PFSK-1 (cell line): ENCODE measurements around the gene SELENON.

Experiments used
- FOXP2 ChIP-seq: optimal IDR thresholded peaks from 2 replicates; pipeline ENCODE3; 2011; ENCODE audit warnings: borderline replicate concordance, control low read depth, inconsistent platforms; ENCODE audit not compliant: insufficient read depth; ENCODE audit errors: extremely low read length, extremely low read depth
- POLR2AphosphoS5 ChIP-seq: IDR thresholded peaks from 2 replicates; pipeline ENCODE4 v1.6.1; 2012; ENCODE audit warnings: low read depth, mild to moderate bottlenecking, control low read depth, low read length, moderate library complexity
- SIN3A ChIP-seq: IDR thresholded peaks from 2 replicates; pipeline ENCODE4 v1.6.1; 2012; ENCODE audit warnings: mild to moderate bottlenecking, low read length, moderate library complexity, borderline replicate concordance; ENCODE audit not compliant: insufficient read depth
- TAF1 ChIP-seq: IDR thresholded peaks from 2 replicates; pipeline ENCODE4 v1.6.1; 2012; ENCODE audit warnings: low read length, control low read depth, borderline replicate concordance; ENCODE audit not compliant: insufficient read depth
- TF ChIP-seq, protein P1 (sequence below), 2 experiments: IDR thresholded peaks; 2 replicates each; pipeline versions ENCODE4 v1.6.1 to v1.8.0; 2011 to 2012; ENCODE audit warnings: low read depth in 2 of 2, low read length in 2 of 2, control low read depth in 1 of 2, inconsistent platforms in 1 of 2, mild to moderate bottlenecking in 1 of 2, moderate library complexity in 1 of 2; ENCODE audit not compliant: insufficient read depth in 1 of 2

The SELENON gene

DNA sequence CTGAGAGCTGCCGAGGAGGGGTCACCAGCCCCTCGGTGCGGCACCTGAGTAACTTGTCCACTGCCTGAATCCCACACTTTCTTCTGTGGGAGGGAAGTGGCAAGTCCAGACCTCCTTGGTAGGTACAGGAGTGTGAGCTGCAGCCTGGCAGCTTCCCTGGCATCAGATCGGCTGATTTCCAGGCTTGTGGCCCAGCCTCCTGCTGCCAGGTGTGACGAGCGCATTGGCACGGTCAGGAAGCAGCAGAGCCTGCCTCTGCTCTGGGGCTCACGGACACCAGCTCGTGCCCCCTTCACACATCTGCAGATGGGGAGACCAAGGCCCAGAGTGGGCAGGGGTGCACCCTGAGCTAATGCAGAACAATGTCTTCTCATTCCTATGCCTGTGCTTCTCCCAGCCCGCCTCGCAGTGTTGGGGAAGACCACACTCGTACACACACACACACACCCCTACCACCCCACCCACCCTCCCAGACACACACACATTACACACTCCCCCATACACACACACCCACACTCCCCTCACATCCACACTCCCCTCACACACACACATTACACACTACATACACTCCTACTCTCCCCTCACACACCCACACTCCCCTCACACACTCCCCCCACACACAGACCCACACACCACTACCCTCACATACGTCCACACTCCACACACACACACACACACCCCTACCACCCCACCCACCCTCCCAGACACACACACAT lies 33.1 kb upstream of the SELENON start:
- TF ChIP-seq POLR2AphosphoS5 (no peak), TAF1 (no peak), FOXP2 (no peak), SIN3A (no peak)
- TF ChIP-seq, protein P1, sequence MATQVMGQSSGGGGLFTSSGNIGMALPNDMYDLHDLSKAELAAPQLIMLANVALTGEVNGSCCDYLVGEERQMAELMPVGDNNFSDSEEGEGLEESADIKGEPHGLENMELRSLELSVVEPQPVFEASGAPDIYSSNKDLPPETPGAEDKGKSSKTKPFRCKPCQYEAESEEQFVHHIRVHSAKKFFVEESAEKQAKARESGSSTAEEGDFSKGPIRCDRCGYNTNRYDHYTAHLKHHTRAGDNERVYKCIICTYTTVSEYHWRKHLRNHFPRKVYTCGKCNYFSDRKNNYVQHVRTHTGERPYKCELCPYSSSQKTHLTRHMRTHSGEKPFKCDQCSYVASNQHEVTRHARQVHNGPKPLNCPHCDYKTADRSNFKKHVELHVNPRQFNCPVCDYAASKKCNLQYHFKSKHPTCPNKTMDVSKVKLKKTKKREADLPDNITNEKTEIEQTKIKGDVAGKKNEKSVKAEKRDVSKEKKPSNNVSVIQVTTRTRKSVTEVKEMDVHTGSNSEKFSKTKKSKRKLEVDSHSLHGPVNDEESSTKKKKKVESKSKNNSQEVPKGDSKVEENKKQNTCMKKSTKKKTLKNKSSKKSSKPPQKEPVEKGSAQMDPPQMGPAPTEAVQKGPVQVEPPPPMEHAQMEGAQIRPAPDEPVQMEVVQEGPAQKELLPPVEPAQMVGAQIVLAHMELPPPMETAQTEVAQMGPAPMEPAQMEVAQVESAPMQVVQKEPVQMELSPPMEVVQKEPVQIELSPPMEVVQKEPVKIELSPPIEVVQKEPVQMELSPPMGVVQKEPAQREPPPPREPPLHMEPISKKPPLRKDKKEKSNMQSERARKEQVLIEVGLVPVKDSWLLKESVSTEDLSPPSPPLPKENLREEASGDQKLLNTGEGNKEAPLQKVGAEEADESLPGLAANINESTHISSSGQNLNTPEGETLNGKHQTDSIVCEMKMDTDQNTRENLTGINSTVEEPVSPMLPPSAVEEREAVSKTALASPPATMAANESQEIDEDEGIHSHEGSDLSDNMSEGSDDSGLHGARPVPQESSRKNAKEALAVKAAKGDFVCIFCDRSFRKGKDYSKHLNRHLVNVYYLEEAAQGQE (IDR thresholded peaks at IDR 0.05; ENCODE audit: insufficient read depth in 1 of 2, low read depth in 2 of 2, low read length in 2 of 2) = no peak

DNA sequence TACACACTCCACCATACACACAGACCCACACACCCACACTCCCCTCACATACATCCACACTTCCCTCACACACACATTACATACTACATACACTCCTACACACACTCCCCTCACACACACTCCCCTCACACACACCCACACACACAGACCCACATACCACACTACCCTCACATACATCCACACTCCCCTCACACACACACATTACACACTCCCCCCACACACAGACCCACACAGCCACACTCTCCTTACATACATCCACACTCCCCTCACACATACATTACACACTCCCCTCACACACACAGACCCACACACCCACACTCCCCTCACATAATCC lies 32.6 kb upstream of the SELENON start:
- no peak for TF ChIP-seq FOXP2
- no peak for TF ChIP-seq TAF1
- no peak for TF ChIP-seq SIN3A
- TF ChIP-seq POLR2AphosphoS5 = no peak
- TF ChIP-seq, protein P1 (IDR thresholded peaks at IDR 0.05; ENCODE audit: insufficient read depth in 1 of 2, low read depth in 2 of 2, low read length in 2 of 2) = no peak

DNA sequence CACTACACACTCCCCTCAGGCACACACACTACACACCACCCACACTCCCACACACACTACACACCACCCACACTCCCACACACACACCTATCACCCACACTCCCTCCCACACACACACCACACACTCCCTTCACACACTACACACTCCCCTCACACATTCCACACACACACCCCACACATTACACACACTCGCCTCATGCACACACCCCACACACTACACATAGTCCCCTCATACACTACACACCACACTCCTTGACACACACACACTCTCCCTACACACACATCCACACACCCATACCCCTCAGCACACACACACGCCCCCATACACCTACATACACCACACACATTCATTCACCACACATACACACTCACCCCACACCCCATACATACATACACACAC lies 31.0 kb upstream of the SELENON start:
- no peak for TF ChIP-seq SIN3A
- TF ChIP-seq, protein P1 (IDR thresholded peaks at IDR 0.05; ENCODE audit: insufficient read depth in 1 of 2, low read depth in 2 of 2, low read length in 2 of 2) = no peak
- no peak for TF ChIP-seq FOXP2
- no peak for TF ChIP-seq POLR2AphosphoS5
- TF ChIP-seq TAF1 = no peak

DNA sequence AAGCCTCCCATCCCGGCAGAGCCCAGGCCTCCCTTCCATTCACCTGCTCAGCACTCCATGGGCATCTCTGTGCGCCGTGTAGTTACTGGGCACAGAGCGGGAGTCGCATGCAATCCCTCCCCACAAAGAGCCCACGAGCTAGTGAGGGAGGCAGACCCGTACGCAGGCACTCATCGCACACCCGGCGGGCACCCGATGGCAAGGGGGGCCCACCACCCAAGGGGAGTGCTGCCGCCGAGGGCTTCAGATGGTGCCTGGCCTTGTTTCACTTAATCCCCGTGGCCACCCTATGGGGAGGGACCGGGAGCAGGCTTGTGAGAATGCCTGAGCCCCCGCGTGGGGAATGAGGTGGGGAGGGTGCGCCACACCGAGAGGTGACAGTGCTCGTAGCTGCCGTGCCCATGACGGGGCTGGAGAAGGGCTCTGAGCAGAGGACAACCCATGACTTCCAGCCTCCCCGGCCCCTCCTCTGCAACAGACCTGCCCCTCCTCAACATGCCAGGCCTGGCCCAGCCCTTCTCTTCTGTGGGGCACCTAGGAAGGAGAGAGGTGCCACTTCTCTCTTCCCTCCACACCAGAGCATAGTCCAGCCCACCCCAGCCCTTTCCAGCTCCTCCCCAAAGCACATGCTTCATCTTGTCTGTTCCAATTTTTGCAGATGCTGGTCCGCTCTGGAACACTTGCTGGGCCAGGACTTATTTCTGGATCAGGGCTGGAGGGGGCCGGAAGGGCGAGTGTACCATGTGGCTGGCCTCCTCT lies 30.2 kb upstream of the SELENON start:
- no peak for TF ChIP-seq POLR2AphosphoS5
- TF ChIP-seq TAF1 = no peak
- TF ChIP-seq, protein P1 (IDR thresholded peaks at IDR 0.05; ENCODE audit: insufficient read depth in 1 of 2, low read depth in 2 of 2, low read length in 2 of 2) = no peak
- no peak for TF ChIP-seq SIN3A
- TF ChIP-seq FOXP2 = no peak
